GM12865 (cell line): ENCODE data around the gene SLC27A3.

Experiments used
- DNase-seq: peaks from one replicate; pipeline ENCODE4 v3.0.0; 2010; ENCODE audit warnings: low read depth
- H3K4me3 ChIP-seq: 2 replicates; pipeline ENCODE4 v1.5.1; 2011; ENCODE audit warnings: mild to moderate bottlenecking, low read depth, low read length, control low read depth
- CTCF ChIP-seq: IDR thresholded peaks from 2 replicates; pipeline ENCODE4 v1.5.1; 2011; ENCODE audit warnings: low read length, control low read depth, low read depth, inconsistent platforms; ENCODE audit not compliant: insufficient read depth; ENCODE audit errors: missing control alignments

Gene SLC27A3

GRCh38 chr1:153800516-153800915 lies 25.3 kb downstream of the SLC27A3 start:
- no peak for DNase-seq
- no peak overlapping the region for H3K4me3 ChIP-seq
- no peak for TF ChIP-seq CTCF

- DNase-seq = no peak
- TF ChIP-seq CTCF = no peak
- no peak overlapping the region for H3K4me3 ChIP-seq
These were observed 25.9 kb downstream of the SLC27A3 start for GRCh38 chr1:153801028-153801625.

GRCh38 chr1:153801786-153802697 lies 26.8 kb downstream of the SLC27A3 start:
- DNase-seq = no peak
- H3K4me3 ChIP-seq = no peak overlapping the region
- TF ChIP-seq CTCF = no peak

- no peak for DNase-seq
- no peak overlapping the region for H3K4me3 ChIP-seq
- no peak for TF ChIP-seq CTCF
These were observed 28.4 kb downstream of the SLC27A3 start for GRCh38 chr1:153803470-153804056.

- no peak overlapping the region for H3K4me3 ChIP-seq
- TF ChIP-seq CTCF = no peak
- DNase-seq = no peak
These were observed 28.9 kb downstream of the SLC27A3 start for GRCh38 chr1:153804112-153804511.

GRCh38 chr1:153805042-153805745 lies 30.0 kb downstream of the SLC27A3 start:
- H3K4me3 ChIP-seq = no peak overlapping the region
- peak; percentile 98 for DNase-seq
- TF ChIP-seq CTCF = no peak
